ENCODE results near the gene SMU1.

GRCh38 chr9:33068991-33069390, 7.5 kb downstream of the SMU1 start:
- no peak for TF ChIP-seq ZNF8 (CRISPR knock-in tag; IDR thresholded peaks at IDR 0.05)
- TF ChIP-seq ARNTL (CRISPR knock-in tag; IDR thresholded peaks at IDR 0.05; ENCODE audit: borderline replicate concordance, low read depth) = no peak
- TF ChIP-seq, protein P1, sequence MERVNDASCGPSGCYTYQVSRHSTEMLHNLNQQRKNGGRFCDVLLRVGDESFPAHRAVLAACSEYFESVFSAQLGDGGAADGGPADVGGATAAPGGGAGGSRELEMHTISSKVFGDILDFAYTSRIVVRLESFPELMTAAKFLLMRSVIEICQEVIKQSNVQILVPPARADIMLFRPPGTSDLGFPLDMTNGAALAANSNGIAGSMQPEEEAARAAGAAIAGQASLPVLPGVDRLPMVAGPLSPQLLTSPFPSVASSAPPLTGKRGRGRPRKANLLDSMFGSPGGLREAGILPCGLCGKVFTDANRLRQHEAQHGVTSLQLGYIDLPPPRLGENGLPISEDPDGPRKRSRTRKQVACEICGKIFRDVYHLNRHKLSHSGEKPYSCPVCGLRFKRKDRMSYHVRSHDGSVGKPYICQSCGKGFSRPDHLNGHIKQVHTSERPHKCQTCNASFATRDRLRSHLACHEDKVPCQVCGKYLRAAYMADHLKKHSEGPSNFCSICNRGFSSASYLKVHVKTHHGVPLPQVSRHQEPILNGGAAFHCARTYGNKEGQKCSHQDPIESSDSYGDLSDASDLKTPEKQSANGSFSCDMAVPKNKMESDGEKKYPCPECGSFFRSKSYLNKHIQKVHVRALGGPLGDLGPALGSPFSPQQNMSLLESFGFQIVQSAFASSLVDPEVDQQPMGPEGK (CRISPR knock-in tag; IDR thresholded peaks at IDR 0.05; ENCODE audit: borderline replicate concordance) = no peak
- no peak for TF ChIP-seq RARB (CRISPR knock-in tag; IDR thresholded peaks at IDR 0.05)
- no peak for TF ChIP-seq ZFP3 (CRISPR knock-in tag; IDR thresholded peaks at IDR 0.05)
- no peak for TF ChIP-seq ZNF70 (CRISPR knock-in tag; IDR thresholded peaks at IDR 0.05)
- no peak for TF ChIP-seq ESRRG (CRISPR knock-in tag; IDR thresholded peaks at IDR 0.05)
- TF ChIP-seq, protein P2, sequence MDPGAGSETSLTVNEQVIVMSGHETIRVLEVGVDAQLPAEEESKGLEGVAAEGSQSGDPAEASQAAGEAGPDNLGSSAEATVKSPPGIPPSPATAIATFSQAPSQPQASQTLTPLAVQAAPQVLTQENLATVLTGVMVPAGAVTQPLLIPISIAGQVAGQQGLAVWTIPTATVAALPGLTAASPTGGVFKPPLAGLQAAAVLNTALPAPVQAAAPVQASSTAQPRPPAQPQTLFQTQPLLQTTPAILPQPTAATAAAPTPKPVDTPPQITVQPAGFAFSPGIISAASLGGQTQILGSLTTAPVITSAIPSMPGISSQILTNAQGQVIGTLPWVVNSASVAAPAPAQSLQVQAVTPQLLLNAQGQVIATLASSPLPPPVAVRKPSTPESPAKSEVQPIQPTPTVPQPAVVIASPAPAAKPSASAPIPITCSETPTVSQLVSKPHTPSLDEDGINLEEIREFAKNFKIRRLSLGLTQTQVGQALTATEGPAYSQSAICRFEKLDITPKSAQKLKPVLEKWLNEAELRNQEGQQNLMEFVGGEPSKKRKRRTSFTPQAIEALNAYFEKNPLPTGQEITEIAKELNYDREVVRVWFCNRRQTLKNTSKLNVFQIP (CRISPR knock-in tag; IDR thresholded peaks at IDR 0.05; ENCODE audit: borderline replicate concordance, low read depth) = no peak
- no peak for TF ChIP-seq TCF4 (CRISPR knock-in tag; IDR thresholded peaks at IDR 0.05; ENCODE audit: borderline replicate concordance)
- no peak for TF ChIP-seq CSDC2 (CRISPR knock-in tag; IDR thresholded peaks at IDR 0.05)
- TF ChIP-seq CREB5 (CRISPR knock-in tag; IDR thresholded peaks at IDR 0.05; ENCODE audit: low read depth) = no peak
